ENCODE measurements around the gene MAT2B.

MAT2B gene

DNA sequence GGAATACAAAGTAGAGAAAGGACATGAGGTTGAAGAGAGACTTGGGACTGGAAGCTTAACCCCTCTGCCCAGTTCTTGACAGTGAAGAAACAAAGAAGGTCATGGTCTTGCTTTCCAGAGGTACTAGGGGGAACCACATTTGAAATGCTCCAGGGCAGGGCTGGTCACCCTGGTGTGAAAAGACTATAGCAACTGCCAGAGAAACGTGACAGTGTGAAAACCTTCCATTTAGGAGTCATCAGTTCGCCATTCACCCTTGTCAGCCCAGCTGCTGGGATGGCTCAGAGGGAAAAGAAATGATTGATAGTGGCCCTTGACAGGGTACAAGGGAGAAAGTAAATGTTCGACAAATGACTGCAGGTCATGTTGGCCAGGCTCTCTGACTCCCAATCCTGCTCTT, 56.7 kb downstream of the MAT2B start:
- no peak for DNase-seq

DNA sequence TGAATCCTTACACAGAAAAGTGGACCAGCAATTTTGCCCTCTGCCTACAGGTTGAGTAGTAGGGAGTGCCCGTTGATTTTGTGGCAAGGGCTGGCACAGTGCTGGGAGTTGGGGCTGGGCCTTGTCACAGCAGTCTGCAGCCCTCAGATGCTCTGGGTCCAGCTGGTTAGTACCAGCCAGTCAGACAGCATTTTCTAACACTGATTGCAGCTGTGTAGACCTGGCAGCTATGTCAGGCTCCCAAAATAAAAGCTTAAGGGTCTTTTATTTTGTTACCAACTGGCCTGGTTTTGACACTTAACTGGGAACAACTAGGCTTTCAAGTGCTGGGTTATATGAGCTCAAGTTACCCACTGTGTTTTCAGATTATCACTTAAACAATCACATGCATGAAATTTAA, 57.7 kb downstream of the MAT2B start:
- DNase-seq: no peak

DNA sequence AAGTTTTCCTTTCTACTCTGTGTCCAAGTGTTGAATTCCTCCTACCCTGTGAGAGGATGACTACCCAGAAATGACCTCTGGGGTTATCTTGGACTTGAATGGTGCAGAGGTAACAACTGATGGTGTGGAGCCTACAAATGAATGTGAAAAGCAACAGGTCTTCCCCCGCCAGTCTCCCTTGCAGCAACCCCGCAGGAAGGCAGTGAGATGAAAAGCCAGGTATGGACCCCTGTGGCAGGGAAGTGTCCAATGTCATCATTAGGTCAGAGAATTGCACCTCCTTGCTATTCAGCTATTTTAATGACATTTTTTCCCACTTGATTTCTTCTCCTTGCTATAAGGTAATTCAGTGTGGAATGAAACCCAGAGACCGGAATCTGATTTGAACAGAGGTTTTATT, 58.5 kb downstream of the MAT2B start:
- no peak for DNase-seq

DNA sequence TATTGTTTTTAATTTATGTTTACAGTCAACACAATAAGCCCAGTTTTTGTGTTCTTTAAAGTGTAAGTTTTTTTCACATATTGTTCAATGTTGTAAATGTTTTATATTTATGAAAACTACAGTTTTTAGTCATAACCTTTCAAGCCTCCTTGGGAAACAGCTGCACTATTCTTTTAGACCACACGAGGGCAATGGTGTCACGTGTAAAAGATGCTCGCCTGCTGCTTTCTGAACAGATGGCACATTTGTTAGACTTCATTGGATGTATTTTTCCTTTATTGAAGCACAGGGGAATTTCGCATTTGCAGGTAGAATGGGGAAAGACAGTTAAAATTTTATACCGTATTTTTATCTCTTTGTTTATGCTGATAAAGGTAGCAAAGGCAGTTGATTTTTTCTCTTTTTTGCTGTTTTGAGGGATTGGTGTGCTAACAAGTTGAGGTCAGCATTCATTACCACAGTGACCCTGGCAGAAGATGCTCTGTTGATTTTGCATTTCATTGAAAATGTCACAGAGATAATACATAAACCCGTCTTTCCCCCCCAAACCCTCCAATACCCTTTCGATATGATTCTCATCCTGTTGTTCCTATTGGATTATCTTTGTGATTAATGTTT, 59.0 kb downstream of the MAT2B start:
- DNase-seq: peak; percentile 69 to 77 (median 71)

DNA sequence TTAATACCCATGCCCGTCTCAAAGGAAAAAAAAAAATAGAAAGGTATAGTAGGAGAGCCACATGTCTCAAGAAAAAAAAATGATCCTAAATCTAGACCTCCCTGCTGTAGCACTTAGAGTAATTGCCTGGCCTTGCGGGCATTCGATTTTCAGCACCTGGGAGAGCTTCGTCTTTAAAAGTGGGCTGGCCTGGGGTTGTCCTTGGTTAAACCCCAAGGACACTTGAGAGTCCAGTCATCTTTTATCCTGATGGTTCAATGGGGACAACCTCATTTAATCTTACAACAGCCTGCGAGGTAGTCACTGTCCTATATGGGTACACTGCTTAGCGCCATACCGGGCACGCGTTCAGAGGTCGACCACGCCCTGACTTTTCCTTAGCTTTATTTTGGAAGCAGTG, 60.1 kb downstream of the MAT2B start:
- DNase-seq: no peak

DNA sequence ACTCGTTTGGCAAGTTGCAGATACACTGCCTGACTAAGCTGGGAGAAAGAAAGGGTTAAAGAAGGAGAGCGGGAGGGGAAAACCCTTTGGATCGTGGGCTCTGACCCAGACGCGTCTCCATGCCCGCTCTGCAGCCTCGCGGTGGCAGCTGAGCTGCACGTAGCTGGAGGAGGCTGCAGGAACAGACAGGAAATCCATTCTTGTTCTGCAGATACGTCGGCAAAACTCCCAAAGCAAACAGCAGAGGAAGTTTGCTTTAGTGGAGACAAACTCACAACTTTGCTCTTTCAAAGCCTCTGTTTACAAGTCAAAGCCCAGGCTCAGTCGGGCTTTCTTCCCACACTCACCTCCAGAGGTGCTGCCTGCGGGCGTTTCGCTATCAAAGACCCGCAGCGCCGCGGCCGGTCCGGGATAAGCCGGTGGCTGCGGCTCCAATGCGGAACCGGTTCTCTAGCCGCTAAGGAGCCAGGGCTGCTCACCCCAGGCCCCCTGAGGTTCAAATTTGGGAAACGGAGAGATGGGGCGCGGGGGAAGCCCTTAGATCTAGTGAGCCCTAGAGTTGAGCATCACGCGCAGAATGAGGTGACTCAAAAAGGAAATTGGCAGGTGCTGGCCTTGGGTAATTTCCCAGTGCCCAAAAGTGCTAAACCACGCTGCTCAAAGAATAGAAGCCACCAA, 60.7 kb downstream of the MAT2B start:
- peak; percentile 17 to 28 (median 18) for DNase-seq

DNA sequence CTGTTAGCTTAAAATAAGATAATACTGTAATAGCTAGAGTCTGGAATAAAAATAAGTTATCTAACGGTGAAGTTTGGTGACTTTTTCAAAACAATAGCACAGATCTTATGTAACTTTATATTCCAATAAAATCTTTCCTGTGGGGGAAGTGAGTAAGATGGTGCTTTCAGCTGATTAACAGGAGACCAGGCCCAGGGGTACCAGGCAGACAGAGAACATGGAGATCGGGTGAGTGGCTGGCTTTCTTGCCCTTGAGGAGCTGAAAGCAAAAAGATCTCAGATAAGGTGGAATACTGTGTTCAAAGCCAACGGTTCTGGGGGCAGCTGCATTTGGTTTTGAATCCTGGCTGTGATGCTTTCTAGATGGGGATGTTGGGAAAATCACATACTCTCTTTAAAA, 61.3 kb downstream of the MAT2B start:
- no peak for DNase-seq

DNA sequence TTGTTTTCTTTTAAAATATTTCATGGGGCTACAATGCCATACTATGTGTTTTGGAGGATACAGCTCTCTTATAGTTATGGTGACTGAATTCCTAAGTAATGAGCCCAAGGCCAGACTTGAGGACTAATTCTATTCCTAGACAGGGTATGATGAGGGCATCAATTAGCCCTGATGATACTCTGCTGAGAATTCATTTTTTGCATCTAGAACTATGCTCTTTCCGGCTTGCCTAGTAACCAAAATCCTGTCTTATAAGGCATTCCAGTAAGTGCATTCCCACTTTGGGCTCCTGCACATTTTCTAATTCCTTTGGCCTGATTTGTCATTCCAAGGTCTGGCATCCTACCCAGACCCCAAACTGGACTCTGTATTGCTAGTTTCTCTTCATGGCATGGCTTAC, 62.4 kb downstream of the MAT2B start:
- no peak for DNase-seq

Measured in suppressor macrophage treated with lipopolysaccharide for 1 hour (primary cell).